GM12873 (cell line): ENCODE measurements around the gene NAA16.

Experiments used
- TF ChIP-seq, protein P1 (sequence below): IDR thresholded peaks from 2 replicates; pipeline ENCODE4 v1.5.1; 2012; ENCODE audit warnings: low read depth, mild to moderate bottlenecking, moderate library complexity, low read length, control low read depth; ENCODE audit not compliant: insufficient read depth; ENCODE audit errors: missing control alignments

NAA16 gene

DNA sequence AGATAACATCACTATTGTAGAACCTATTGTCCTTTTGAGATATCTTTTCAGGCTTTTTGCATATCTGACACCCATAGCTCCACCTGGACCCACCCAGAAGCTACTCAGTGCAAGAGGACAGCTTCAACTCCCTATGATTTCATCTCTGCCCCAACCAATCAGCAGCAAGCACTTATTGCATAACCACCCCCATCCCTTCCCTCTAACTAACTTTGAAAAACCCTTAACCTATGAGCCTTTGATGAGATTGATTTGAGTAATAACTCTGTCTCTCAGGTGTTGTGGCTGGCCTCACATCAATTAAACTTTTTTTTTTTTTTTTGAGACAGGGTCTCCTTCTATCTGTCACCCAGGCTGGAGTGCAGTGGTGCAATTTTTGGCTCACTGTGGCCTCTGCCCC lies 34.2 kb upstream of the NAA16 start:
- TF ChIP-seq, protein P1, sequence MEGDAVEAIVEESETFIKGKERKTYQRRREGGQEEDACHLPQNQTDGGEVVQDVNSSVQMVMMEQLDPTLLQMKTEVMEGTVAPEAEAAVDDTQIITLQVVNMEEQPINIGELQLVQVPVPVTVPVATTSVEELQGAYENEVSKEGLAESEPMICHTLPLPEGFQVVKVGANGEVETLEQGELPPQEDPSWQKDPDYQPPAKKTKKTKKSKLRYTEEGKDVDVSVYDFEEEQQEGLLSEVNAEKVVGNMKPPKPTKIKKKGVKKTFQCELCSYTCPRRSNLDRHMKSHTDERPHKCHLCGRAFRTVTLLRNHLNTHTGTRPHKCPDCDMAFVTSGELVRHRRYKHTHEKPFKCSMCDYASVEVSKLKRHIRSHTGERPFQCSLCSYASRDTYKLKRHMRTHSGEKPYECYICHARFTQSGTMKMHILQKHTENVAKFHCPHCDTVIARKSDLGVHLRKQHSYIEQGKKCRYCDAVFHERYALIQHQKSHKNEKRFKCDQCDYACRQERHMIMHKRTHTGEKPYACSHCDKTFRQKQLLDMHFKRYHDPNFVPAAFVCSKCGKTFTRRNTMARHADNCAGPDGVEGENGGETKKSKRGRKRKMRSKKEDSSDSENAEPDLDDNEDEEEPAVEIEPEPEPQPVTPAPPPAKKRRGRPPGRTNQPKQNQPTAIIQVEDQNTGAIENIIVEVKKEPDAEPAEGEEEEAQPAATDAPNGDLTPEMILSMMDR: no peak

DNA sequence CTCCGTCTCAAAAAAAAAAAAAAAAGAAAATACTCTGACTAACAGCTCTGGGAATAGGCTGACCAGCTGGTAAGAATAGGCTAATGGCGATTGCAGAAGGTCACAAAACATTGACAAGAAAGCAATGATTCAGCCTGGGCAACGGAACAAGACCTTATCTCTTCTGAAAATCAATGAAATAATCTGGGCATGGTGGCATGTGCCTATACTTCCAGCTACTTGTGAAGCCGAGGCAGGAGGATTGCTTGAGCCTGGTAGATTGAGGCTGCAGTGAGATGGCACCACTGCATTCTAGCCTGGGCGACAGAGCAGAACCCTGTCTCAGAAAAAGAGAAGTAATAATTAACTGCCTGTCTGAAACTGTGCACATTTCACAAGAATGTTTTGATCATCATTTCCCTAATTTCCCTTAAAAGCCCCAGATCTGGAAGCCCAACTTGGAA lies 28.9 kb upstream of the NAA16 start:
- TF ChIP-seq, protein P1: no peak

DNA sequence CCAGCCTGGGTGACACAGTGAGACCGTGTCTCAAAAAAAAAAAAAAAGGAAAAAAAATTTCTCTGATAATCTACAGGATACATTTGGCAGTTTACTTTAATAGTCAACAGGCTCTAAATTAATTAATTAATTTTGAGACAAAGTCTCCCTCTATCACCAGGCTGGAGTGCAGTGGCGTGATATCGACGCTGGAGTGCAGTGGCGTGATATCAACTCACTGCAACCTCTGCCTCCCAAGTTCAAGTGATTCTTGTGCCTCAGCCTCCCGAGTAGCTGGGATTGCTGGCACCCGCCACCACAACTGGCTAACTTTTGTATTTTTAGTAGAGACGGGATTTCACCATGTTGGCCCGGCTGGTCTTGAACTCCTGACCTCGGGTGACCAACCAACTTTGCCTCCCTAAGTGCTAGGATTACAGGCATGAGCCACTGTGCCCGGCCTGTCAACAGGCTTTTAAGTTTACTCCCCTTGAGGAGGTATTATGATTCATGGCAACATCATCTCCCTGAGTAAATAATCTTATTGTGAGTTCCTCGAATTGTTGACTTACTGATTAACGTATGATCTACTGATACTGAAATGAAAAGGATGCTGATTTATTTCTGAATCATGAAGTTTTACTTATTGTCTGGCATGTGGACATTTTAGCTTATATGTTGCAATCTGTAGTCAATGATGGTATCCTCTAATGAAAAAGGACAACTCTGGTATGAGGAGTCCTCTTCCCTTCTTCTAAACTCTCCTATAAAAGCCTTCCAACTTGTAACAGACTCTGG lies 26.4 kb upstream of the NAA16 start:
- TF ChIP-seq, protein P1: no peak

DNA sequence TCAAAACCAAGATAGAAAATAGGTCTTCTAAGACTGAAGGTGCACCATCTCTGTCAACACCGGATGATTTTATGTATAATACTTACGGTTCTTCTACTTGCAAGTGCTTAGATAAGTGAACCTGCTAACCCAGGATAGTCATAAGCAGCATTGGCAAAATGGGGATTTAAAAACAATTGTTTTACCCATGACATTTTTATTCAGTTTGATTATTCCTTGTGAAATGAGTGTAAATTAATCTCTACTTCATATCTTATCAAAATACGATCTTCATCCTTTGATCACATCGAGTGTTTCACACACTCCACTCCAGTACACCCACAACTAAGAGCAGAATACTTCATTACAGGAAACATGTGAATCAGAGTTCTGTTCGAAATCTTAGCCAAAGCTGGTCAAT lies 24.7 kb upstream of the NAA16 start:
- TF ChIP-seq, protein P1: no peak

DNA sequence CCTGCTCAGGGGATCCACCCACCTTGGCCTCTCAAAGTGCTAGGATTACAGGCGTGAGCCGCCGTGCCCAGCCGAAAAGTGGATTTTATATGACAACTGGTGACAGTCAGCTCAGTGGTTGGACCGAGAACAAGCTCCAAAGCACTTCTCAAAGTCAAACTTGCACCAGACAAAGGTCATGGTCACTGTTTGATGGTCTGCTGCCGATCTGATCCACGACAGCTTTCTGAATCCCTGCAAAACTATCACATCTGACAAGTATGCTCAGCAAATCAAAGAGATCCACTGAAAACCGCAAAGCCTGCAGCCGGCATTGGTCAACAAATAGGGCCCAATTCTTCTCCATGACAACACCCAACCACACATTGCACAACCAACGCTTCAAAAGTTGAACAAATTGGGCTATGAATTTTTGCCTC lies 21.6 kb upstream of the NAA16 start:
- TF ChIP-seq, protein P1: no peak

DNA sequence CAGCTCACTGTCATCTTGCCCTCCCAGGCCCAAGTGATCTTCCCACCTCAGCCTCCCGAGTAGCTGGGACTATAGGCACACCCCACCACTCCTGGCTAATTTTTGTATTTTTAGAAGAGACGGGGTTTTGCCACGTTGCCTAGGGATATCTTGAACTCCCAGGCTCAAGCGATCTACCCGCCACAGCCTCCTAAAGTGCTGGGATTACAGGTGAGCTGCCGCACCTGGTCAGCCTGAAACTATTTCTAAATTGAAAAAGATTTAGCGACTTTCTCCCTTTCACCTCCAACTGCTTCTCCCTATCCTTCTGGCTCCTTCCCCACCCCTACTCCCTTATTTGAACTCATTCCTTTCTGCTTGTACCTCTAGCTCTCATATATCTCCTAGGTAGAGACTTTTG lies 19.8 kb upstream of the NAA16 start:
- TF ChIP-seq, protein P1: no peak

DNA sequence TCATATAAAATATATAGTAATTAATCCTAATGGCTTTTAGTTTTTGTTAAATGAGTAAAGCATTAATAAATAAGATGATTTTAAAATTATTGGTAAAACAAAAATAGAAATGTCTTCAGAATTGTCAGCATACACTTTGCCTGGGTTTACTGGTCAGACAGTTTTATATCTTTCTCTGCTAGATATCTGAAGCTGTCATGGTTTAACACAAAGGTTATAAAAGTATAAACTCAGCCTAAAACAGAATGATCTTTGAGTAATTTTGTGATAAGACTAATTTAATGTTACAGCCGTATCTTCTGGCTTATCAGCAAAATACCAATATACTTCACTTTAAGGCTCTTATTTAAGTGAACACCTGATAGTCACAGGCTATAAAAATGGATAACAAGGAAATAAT lies 17.8 kb upstream of the NAA16 start:
- TF ChIP-seq, protein P1: no peak
